IMR-90 (cell line): Measurements from ENCODE around the gene HYAL3.

Experiments used
- CTCF ChIP-seq: conservative IDR thresholded peaks from 2 replicates; pipeline ENCODE4 v1.5.1; 2012; ENCODE audit warnings: mild to moderate bottlenecking, low read depth, low read length, improper control_type of control experiment
- RAD21 ChIP-seq: IDR thresholded peaks from 2 replicates; pipeline ENCODE4 v1.6.1; 2012; ENCODE audit warnings: low read length, improper control_type of control experiment

GRCh38 chr3:50340448-50341329 is 41.5 kb upstream of the HYAL3 start, which contains the start of gene RASSF1:
- TF ChIP-seq RAD21 (no peak), CTCF (no peak)
